ENCODE data around the gene DGCR6L.
"Not testable (repeated sequence)": the region's sequence is repeated elsewhere in the genome, so short reads cannot be mapped to it uniquely, and the experiment has no call there.

The DGCR6L gene

DNA sequence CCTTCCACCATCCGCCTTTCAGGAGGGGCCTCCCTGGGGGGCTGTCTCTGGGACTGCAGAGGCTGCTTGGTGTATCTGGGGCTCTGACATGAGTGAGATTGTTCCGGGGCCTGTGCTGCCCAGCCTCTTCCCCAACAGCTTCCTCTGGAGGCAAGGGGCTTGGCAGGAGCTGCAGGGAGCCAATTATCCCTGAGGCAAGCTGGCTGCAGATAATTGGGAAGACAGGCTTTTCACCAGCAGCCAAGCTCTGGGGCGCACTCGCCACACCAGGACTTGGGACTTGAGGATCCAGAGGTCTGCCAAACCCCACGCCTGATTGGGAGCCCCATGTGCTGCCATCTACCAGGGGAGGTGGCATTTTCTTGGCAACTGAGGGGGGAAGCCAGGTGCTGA is 36.2 kb downstream of the DGCR6L start:
- H3K36me3 ChIP-seq, result no peaks in the 10 kb centered on the region
- no peaks in the 10 kb centered on the region for H3K4me1 ChIP-seq (ENCODE audit: control insufficient read depth in 1 of 2, insufficient read depth in 1 of 2, low read depth in 1 of 2, low read length in 1 of 2)
- H3K27ac ChIP-seq, result no peak overlapping the region
- TF ChIP-seq, protein P1, sequence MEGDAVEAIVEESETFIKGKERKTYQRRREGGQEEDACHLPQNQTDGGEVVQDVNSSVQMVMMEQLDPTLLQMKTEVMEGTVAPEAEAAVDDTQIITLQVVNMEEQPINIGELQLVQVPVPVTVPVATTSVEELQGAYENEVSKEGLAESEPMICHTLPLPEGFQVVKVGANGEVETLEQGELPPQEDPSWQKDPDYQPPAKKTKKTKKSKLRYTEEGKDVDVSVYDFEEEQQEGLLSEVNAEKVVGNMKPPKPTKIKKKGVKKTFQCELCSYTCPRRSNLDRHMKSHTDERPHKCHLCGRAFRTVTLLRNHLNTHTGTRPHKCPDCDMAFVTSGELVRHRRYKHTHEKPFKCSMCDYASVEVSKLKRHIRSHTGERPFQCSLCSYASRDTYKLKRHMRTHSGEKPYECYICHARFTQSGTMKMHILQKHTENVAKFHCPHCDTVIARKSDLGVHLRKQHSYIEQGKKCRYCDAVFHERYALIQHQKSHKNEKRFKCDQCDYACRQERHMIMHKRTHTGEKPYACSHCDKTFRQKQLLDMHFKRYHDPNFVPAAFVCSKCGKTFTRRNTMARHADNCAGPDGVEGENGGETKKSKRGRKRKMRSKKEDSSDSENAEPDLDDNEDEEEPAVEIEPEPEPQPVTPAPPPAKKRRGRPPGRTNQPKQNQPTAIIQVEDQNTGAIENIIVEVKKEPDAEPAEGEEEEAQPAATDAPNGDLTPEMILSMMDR (IDR thresholded peaks at IDR 0.05), result no peak
- H3K9me3 ChIP-seq, result no peaks in the 10 kb centered on the region
- H3K4me3 ChIP-seq (ENCODE audit: low read depth in 1 of 2, low read length in 1 of 2), result no peak overlapping the region
- H3K27me3 ChIP-seq, result no peaks in the 10 kb centered on the region

- H3K4me1 ChIP-seq (ENCODE audit: control insufficient read depth in 1 of 2, insufficient read depth in 1 of 2, low read depth in 1 of 2, low read length in 1 of 2), result no peaks in the 10 kb centered on the region
- no peak overlapping the region for H3K27ac ChIP-seq
- no peaks in the 10 kb centered on the region for H3K27me3 ChIP-seq
- no peaks in the 10 kb centered on the region for H3K36me3 ChIP-seq
- TF ChIP-seq, protein P1 (IDR thresholded peaks at IDR 0.05), result no peak
- H3K9me3 ChIP-seq, result no peaks in the 10 kb centered on the region
- no peak overlapping the region for H3K4me3 ChIP-seq (ENCODE audit: low read depth in 1 of 2, low read length in 1 of 2)
These were observed 36.8 kb downstream of the DGCR6L start for GRCh38 chr22:20282901-20283673.

- Histone ChIP-seq H3K36me3 (no peaks in the 10 kb centered on the region), H3K27ac (no peak overlapping the region), H3K9me3 (no peaks in the 10 kb centered on the region), H3K4me1 (ENCODE audit: control insufficient read depth in 1 of 2, insufficient read depth in 1 of 2, low read depth in 1 of 2, low read length in 1 of 2) (no peaks in the 10 kb centered on the region), H3K4me3 (ENCODE audit: low read depth in 1 of 2, low read length in 1 of 2) (no peak overlapping the region), H3K27me3 (no peaks in the 10 kb centered on the region)
- TF ChIP-seq, protein P1 (IDR thresholded peaks at IDR 0.05), result no peak
These were observed 38.0 kb downstream of the DGCR6L start for GRCh38 chr22:20281891-20282290.

DNA sequence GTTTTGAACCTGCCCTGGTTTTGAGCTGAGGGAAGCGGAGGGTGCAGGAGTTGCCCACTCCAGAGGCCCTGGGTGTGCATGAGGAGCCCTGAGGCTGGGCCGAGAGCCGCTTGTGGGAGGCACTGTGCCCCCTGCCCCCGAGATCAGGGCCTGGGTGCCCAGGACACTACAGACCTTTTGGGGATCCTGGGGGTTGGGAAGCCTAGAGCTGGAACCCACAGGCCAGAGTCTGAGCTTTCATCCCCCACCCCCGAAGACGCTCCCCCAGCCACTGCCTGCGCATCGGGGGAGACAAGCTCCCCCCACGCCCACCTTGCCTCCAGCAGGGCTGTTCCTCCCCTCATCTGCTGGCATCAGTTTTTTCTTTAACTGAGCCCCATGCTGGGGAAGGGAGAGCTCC is 38.4 kb downstream of the DGCR6L start:
- H3K27me3 ChIP-seq; H3K4me1 ChIP-seq (ENCODE audit: control insufficient read depth in 1 of 2, insufficient read depth in 1 of 2, low read depth in 1 of 2, low read length in 1 of 2): not testable (repeated sequence)

DNA sequence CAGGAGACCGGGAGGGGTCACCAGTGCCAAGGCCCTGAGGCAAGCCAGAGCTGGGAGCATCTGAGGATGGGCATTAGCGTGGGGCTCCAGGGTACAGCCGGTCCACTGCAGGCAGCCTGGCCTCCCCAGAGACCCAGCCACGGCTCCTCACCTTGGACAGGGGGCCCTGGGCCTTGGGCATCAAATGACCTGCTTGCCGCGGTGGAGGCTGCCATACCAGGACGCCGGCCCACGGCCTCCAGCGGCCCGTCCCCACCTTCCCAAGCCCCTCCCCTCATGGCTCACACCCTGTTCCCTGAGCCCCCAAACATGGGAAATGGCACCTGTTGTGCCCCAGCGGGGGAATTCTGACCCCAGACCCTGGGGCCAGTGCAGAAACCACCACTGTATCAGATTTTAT is 39.0 kb downstream of the DGCR6L start:
- TF ChIP-seq, protein P1 (IDR thresholded peaks at IDR 0.05), result no peak

More for the DNA sequence above, 38.4 kb downstream of the DGCR6L start:
- H3K9me3 ChIP-seq; H3K27ac ChIP-seq; H3K36me3 ChIP-seq; H3K4me3 ChIP-seq (ENCODE audit: low read depth in 1 of 2, low read length in 1 of 2): not testable (repeated sequence)

DNA sequence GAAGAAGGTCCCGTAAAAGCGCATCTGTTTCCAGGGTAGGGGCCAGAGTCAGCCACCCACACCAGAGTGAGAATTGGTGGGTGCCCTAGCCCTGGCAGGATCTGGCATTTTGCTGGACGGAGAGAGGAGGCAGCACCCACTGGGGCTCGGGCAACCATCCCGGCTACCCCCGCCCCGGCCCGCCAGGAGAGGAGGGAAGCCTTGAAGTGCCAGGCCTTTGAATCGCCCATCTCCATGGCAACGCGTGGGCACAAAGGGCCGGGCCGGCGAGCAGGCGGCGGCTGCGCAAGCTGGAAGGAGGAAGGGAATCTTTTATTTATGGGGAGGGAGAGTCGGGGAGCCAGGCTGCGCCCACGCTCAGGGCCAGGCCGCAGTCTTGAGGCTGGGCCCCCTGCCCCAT is 39.7 kb downstream of the DGCR6L start:
- H3K4me1 ChIP-seq (ENCODE audit: control insufficient read depth in 1 of 2, insufficient read depth in 1 of 2, low read depth in 1 of 2, low read length in 1 of 2); H3K9me3 ChIP-seq; H3K4me3 ChIP-seq (ENCODE audit: low read depth in 1 of 2, low read length in 1 of 2); H3K36me3 ChIP-seq; H3K27me3 ChIP-seq; H3K27ac ChIP-seq: not testable (repeated sequence)

More for the DNA sequence above, 39.0 kb downstream of the DGCR6L start:
- no peaks in the 10 kb centered on the region for H3K36me3 ChIP-seq
- H3K4me1 ChIP-seq (ENCODE audit: control insufficient read depth in 1 of 2, insufficient read depth in 1 of 2, low read depth in 1 of 2, low read length in 1 of 2), result no peaks in the 10 kb centered on the region
- no peaks in the 10 kb centered on the region for H3K9me3 ChIP-seq
- H3K4me3 ChIP-seq (ENCODE audit: low read depth in 1 of 2, low read length in 1 of 2), result no peak overlapping the region
- no peaks in the 10 kb centered on the region for H3K27me3 ChIP-seq
- no peak overlapping the region for H3K27ac ChIP-seq

All from neutrophil (primary cell).